SK-N-SH treated with all-trans-retinoic acid at 6 μM for 48 hours (cell line): ENCODE measurements around the gene CFAP221.

Source experiments
- ATAC-seq: fragments of 200-7000 bp; cut with Tn5 transposase; 3 replicates; pipeline ENCODE4 v1.9.1; 2020; ENCODE audit warnings: mild to moderate bottlenecking, moderate library complexity
- ARNTL ChIP-seq: fragments of 450-650 bp; formaldehyde crosslinking; IDR thresholded peaks from 2 replicates; pipeline ENCODE4 v1.5.0; 2020; ENCODE audit warnings: low read depth, mild to moderate bottlenecking, moderate library complexity, borderline replicate concordance
- BACH2 ChIP-seq: fragments of 250-450 bp; sonication (Bioruptor Pico); IDR thresholded peaks from 2 replicates; pipeline ENCODE4 v1.9.0; 2021; ENCODE audit warnings: mild to moderate bottlenecking, borderline replicate concordance
- CSDC2 ChIP-seq: fragments of 250-450 bp; sonication (Bioruptor Pico); IDR thresholded peaks from 2 replicates; pipeline ENCODE4 v1.5.0; 2020; ENCODE audit warnings: mild to moderate bottlenecking, moderate library complexity
- ESRRG ChIP-seq: fragments of 250-450 bp; sonication (Bioruptor Pico); IDR thresholded peaks from 2 replicates; pipeline ENCODE4 v1.6.1; 2021; ENCODE audit warnings: mild to moderate bottlenecking
- GLIS3 ChIP-seq: fragments of 250-450 bp; sonication (Bioruptor Pico); IDR thresholded peaks from 2 replicates; pipeline ENCODE4 v1.5.0; 2020; ENCODE audit warnings: mild to moderate bottlenecking, moderate library complexity
- ISL1 ChIP-seq: fragments of 250-450 bp; sonication (Bioruptor Pico); IDR thresholded peaks from 2 replicates; pipeline ENCODE4 v2.1.2; 2022; ENCODE audit warnings: mild to moderate bottlenecking, moderate library complexity
- OSR1 ChIP-seq: fragments of 250-450 bp; sonication (Bioruptor Pico); IDR thresholded peaks from 2 replicates; pipeline ENCODE4 v1.8.0; 2022; ENCODE audit warnings: moderate library complexity, mild to moderate bottlenecking, inconsistent platforms
- PPARA ChIP-seq: fragments of 250-450 bp; sonication (Bioruptor Pico); IDR thresholded peaks from 2 replicates; pipeline ENCODE4 v1.5.0; 2020; ENCODE audit warnings: mild to moderate bottlenecking, borderline replicate concordance
- RARB ChIP-seq: fragments of 250-450 bp; sonication (Bioruptor Pico); IDR thresholded peaks from 2 replicates; pipeline ENCODE4 v1.8.0; 2021; ENCODE audit warnings: mild to moderate bottlenecking, moderate library complexity
- SNAI2 ChIP-seq: fragments of 250-450 bp; sonication (Bioruptor Pico); IDR thresholded peaks from 2 replicates; pipeline ENCODE4 v1.5.0; 2020; ENCODE audit warnings: mild to moderate bottlenecking, moderate library complexity
- TCF4 ChIP-seq: fragments of 250-450 bp; sonication (Bioruptor Pico); IDR thresholded peaks from 2 replicates; pipeline ENCODE4 v1.8.0; 2021; ENCODE audit warnings: mild to moderate bottlenecking, moderate library complexity, borderline replicate concordance
- TOX ChIP-seq: fragments of 250-450 bp; sonication (Bioruptor Pico); IDR thresholded peaks from 2 replicates; pipeline ENCODE4 v1.8.0; 2021; ENCODE audit warnings: mild to moderate bottlenecking, moderate library complexity, borderline replicate concordance
- ZC3H10 ChIP-seq: fragments of 250-450 bp; sonication (Bioruptor Pico); IDR thresholded peaks from 2 replicates; pipeline ENCODE4 v1.5.1; 2021; ENCODE audit warnings: mild to moderate bottlenecking, moderate library complexity
- ZFP3 ChIP-seq: fragments of 250-450 bp; sonication (Bioruptor Pico); IDR thresholded peaks from 2 replicates; pipeline ENCODE4 v1.5.0; 2020; ENCODE audit warnings: mild to moderate bottlenecking, moderate library complexity
- ZFP30 ChIP-seq: fragments of 450-650 bp; formaldehyde crosslinking; IDR thresholded peaks from 2 replicates; pipeline ENCODE4 v1.5.0; 2022; ENCODE audit warnings: mild to moderate bottlenecking, moderate library complexity
- ZNF565 ChIP-seq: fragments of 450-650 bp; formaldehyde crosslinking; conservative IDR thresholded peaks from 2 replicates; pipeline ENCODE4 v1.5.0; 2020; ENCODE audit warnings: low read depth, mild to moderate bottlenecking, moderate library complexity
- ZNF70 ChIP-seq: fragments of 450-650 bp; formaldehyde crosslinking; IDR thresholded peaks from 2 replicates; pipeline ENCODE4 v1.5.0; 2020; ENCODE audit warnings: mild to moderate bottlenecking, moderate library complexity
- ZNF8 ChIP-seq: fragments of 450-650 bp; formaldehyde crosslinking; IDR thresholded peaks from 2 replicates; pipeline ENCODE4 v1.5.0; 2020; ENCODE audit warnings: mild to moderate bottlenecking, moderate library complexity
- TF ChIP-seq, protein P1 (sequence below): fragments of 250-450 bp; sonication (Bioruptor Pico); IDR thresholded peaks from 2 replicates; pipeline ENCODE4 v1.5.1; 2020; ENCODE audit warnings: low read depth, mild to moderate bottlenecking, moderate library complexity
- TF ChIP-seq, protein P2 (sequence below): fragments of 250-450 bp; sonication (Bioruptor Pico); IDR thresholded peaks from 2 replicates; pipeline ENCODE4 v1.8.0; 2021; ENCODE audit warnings: low read depth, mild to moderate bottlenecking, moderate library complexity, borderline replicate concordance
- TF ChIP-seq, protein P3 (sequence below): fragments of 250-450 bp; sonication (Bioruptor Pico); IDR thresholded peaks from 2 replicates; pipeline ENCODE4 v1.8.0; 2020; ENCODE audit warnings: mild to moderate bottlenecking, moderate library complexity, borderline replicate concordance
- TF ChIP-seq, protein P4 (sequence below): fragments of 250-450 bp; sonication (Bioruptor Pico); IDR thresholded peaks from 2 replicates; pipeline ENCODE4 v1.5.1; 2021; ENCODE audit warnings: mild to moderate bottlenecking, moderate library complexity

CFAP221 gene

DNA sequence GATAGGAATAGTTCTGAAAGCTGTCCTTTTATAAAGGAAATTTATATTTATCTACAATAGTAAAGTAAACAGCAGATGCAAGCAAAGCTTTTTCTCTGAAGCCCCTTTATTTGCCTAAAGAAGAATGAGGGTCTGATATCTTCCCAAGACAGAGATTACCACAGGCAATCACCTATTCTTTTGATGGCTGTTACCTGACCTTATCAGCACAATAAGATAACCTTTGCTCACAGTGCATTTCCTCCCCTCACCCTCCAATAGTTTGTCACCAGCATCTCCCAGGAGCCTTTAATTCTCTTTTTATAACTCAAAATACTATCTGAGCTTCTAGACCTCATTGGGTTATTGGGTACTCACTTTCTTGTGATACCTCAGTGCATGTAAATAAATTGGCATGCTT lies 6.5 kb upstream of the CFAP221 start:
- no peak for ATAC-seq
- no peak for TF ChIP-seq TOX (CRISPR knock-in tag)
- no peak for TF ChIP-seq ESRRG (CRISPR knock-in tag)
- no peak for TF ChIP-seq SNAI2 (CRISPR knock-in tag)
- TF ChIP-seq, protein P1, sequence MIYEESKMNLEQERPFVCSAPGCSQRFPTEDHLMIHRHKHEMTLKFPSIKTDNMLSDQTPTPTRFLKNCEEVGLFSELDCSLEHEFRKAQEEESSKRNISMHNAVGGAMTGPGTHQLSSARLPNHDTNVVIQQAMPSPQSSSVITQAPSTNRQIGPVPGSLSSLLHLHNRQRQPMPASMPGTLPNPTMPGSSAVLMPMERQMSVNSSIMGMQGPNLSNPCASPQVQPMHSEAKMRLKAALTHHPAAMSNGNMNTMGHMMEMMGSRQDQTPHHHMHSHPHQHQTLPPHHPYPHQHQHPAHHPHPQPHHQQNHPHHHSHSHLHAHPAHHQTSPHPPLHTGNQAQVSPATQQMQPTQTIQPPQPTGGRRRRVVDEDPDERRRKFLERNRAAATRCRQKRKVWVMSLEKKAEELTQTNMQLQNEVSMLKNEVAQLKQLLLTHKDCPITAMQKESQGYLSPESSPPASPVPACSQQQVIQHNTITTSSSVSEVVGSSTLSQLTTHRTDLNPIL (CRISPR knock-in tag), result no peak
- no peak for TF ChIP-seq OSR1 (CRISPR knock-in tag)
- TF ChIP-seq, protein P2, sequence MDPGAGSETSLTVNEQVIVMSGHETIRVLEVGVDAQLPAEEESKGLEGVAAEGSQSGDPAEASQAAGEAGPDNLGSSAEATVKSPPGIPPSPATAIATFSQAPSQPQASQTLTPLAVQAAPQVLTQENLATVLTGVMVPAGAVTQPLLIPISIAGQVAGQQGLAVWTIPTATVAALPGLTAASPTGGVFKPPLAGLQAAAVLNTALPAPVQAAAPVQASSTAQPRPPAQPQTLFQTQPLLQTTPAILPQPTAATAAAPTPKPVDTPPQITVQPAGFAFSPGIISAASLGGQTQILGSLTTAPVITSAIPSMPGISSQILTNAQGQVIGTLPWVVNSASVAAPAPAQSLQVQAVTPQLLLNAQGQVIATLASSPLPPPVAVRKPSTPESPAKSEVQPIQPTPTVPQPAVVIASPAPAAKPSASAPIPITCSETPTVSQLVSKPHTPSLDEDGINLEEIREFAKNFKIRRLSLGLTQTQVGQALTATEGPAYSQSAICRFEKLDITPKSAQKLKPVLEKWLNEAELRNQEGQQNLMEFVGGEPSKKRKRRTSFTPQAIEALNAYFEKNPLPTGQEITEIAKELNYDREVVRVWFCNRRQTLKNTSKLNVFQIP (CRISPR knock-in tag), result no peak
- TF ChIP-seq ZNF70 (CRISPR knock-in tag), result no peak
- TF ChIP-seq GLIS3 (CRISPR knock-in tag), result no peak
- TF ChIP-seq ZNF8 (CRISPR knock-in tag), result no peak
- TF ChIP-seq ZNF565 (CRISPR knock-in tag), result no peak
- no peak for TF ChIP-seq ZFP30 (CRISPR knock-in tag)
- no peak for TF ChIP-seq ARNTL
- TF ChIP-seq CSDC2 (CRISPR knock-in tag), result no peak
- no peak for TF ChIP-seq ZC3H10 (CRISPR knock-in tag)
- no peak for TF ChIP-seq RARB
- no peak for TF ChIP-seq PPARA (CRISPR knock-in tag)

- TF ChIP-seq ZFP3, result no peak
- TF ChIP-seq TOX (CRISPR knock-in tag), result no peak
- TF ChIP-seq TCF4 (CRISPR knock-in tag), result no peak
- no peak for TF ChIP-seq GLIS3 (CRISPR knock-in tag)
- TF ChIP-seq ZNF565 (CRISPR knock-in tag), result no peak
- TF ChIP-seq ISL1 (CRISPR knock-in tag), result no peak
- no peak for TF ChIP-seq SNAI2 (CRISPR knock-in tag)
- ATAC-seq, result no peak
These were observed 2.8 kb upstream of the CFAP221 start for GRCh38 chr2:119541476-119541875.

DNA sequence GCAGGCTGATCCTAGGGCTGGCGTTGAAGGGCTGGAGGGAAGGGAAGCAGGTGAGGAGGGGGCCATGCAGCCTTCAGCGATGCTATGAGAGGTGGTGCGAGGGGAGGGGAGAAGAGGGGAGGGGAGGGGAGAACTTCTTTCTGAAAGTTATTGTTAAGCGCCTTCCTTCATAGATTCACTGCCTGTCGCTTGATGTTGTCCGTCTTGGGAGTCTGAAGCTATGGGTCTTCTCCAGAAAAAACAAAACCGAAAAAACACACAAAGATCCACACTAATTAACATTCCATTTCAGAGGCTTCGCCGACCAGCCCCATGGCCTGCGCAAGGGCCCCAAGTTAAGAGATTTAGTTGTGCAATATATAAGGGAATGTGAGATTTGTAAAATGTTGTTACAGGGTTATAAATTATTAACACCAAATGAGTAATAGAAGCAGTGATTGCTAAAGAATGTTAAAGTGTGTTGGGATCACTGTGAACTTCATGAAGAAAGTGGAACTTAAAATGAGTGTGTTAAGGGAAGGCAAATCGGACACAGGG lies 758 bp downstream of the CFAP221 start:
- TF ChIP-seq ZC3H10 (CRISPR knock-in tag) (no peak), ARNTL (no peak), ESRRG (CRISPR knock-in tag) (no peak), PPARA (CRISPR knock-in tag) (no peak), ZNF565 (CRISPR knock-in tag) (no peak)
- TF ChIP-seq, protein P3, sequence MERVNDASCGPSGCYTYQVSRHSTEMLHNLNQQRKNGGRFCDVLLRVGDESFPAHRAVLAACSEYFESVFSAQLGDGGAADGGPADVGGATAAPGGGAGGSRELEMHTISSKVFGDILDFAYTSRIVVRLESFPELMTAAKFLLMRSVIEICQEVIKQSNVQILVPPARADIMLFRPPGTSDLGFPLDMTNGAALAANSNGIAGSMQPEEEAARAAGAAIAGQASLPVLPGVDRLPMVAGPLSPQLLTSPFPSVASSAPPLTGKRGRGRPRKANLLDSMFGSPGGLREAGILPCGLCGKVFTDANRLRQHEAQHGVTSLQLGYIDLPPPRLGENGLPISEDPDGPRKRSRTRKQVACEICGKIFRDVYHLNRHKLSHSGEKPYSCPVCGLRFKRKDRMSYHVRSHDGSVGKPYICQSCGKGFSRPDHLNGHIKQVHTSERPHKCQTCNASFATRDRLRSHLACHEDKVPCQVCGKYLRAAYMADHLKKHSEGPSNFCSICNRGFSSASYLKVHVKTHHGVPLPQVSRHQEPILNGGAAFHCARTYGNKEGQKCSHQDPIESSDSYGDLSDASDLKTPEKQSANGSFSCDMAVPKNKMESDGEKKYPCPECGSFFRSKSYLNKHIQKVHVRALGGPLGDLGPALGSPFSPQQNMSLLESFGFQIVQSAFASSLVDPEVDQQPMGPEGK (CRISPR knock-in tag), result no peak
- TF ChIP-seq, all 23 proteins: peak for 0
- no peak for ATAC-seq

GRCh38 chr2:119545754-119546446 lies 1.7 kb downstream of the CFAP221 start:
- TF ChIP-seq BACH2 (CRISPR knock-in tag) (no peak), TOX (CRISPR knock-in tag) (no peak), ZFP30 (CRISPR knock-in tag) (no peak), ZNF70 (CRISPR knock-in tag) (no peak), ISL1 (CRISPR knock-in tag) (no peak), CSDC2 (CRISPR knock-in tag) (no peak), ZNF8 (CRISPR knock-in tag) (no peak), ARNTL (no peak), ZC3H10 (CRISPR knock-in tag) (no peak), SNAI2 (CRISPR knock-in tag) (no peak)
- TF ChIP-seq, protein P3 (CRISPR knock-in tag), result no peak
- TF ChIP-seq, protein P2 (CRISPR knock-in tag), result no peak
- TF ChIP-seq, protein P4, sequence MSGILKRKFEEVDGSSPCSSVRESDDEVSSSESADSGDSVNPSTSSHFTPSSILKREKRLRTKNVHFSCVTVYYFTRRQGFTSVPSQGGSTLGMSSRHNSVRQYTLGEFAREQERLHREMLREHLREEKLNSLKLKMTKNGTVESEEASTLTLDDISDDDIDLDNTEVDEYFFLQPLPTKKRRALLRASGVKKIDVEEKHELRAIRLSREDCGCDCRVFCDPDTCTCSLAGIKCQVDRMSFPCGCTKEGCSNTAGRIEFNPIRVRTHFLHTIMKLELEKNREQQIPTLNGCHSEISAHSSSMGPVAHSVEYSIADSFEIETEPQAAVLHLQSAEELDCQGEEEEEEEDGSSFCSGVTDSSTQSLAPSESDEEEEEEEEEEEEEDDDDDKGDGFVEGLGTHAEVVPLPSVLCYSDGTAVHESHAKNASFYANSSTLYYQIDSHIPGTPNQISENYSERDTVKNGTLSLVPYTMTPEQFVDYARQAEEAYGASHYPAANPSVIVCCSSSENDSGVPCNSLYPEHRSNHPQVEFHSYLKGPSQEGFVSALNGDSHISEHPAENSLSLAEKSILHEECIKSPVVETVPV (CRISPR knock-in tag), result no peak
- no peak for ATAC-seq
